ENCODE measurements around the gene TAF5L.
"Not testable (repeated sequence)": the region's sequence is repeated elsewhere in the genome, so short reads cannot be mapped to it uniquely, and the experiment has no call there.

TAF5L gene

GRCh38 chr1:229600229-229600628 lies 25.7 kb downstream of the TAF5L start:
- DNase-seq, result no peak

GRCh38 chr1:229599218-229599954 lies 26.5 kb downstream of the TAF5L start:
- DNase-seq, result no peak

GRCh38 chr1:229597877-229598276 lies 28.0 kb downstream of the TAF5L start:
- no peak for DNase-seq

DNA sequence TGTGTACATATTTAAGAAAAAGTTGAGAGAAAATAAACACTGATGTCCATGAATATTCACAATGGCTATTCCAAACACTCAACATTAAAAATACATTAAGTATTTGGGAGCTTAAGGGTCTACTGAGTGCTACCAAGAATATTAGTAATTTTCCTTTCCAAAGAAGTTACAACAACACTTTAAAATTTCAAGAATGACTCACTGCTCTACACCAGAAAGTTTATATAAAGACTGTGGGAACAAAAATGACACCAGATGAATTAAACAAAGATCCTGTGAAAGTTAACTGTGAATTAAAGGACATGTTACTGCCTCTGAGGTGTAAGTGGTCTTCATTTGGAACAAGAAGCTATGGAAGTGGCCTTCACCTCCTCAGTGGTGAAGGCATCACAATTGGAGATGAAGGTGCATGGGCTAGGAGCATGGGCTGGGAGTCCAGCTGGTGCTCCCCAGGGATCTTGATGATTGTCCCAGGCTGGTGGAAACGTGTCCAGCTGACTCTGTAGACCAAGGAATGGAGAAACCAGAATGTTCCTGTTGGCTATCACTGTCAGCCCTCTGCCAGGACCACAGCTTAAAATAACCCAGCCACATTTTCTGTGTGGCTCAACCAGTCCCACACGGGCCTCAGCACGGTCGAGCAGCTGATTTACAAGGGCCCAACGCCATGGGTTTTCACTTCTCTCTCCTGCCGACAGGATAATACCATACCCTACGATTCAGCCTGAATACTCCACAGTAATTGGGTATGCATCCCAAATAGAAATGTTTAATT lies 28.8 kb downstream of the TAF5L start:
- DNase-seq, result no peak

GRCh38 chr1:229595876-229596275 lies 30.0 kb downstream of the TAF5L start:
- not testable (repeated sequence) for DNase-seq

DNA sequence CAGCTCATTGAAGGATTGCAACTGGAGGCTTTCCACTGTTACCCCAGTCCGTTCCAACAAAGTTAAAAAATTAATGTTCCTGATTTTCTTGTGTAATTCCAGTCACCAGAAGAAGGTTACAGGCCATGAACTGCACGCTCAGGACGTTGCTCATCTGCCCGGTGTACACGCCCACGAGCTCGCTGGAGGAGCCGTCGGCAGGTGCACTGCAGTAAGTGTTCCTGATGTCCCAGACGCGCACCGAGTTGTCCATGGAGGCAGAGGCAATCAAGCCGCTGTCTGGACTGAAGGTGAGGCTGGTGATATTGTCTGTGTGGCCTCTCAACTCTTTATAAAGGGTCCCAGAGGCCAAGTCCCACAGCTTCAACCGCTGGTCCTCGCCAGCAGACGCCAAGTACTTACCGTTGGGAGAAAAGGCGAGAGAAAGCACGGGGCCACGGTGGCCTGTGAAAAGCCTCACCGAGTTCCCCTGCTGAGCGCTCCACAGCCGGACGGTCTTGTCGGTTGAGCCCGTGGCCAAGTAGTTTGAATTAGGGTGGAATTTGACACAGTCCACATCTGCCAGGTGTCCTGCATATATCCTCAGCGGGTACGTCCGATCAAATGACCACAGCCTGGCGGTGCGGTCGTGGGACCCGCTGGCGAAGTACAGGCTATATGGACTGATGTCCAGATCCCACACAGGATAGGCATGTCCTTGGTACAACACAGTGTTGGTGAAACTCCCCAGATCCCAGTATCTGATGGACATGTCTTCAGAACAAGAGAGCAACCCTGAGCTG lies 31.5 kb downstream of the TAF5L start:
- DNase-seq, result no peak

- no peak for DNase-seq
Observed at GRCh38 chr1:229593800-229594199, 32.1 kb downstream of the TAF5L start.

DNA sequence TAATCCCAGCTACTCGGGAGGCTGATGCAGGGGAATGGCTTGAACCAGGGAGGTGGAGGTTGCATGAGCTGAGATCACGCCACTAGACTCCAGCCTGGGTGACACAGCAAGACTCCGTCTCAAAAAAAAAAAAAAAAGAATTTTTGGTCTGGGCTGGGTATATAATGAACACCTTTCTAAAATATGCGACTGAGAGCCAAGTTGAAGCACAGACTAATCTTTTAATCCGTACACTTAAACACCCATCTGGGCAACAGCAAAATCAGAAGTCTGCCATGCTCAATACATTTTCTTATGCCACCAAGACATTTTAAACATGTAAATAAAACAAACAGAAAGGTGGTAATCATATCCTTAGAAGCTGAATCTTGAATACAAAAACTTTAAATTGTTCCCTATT lies 35.8 kb downstream of the TAF5L start:
- DNase-seq, result no peak

DNA sequence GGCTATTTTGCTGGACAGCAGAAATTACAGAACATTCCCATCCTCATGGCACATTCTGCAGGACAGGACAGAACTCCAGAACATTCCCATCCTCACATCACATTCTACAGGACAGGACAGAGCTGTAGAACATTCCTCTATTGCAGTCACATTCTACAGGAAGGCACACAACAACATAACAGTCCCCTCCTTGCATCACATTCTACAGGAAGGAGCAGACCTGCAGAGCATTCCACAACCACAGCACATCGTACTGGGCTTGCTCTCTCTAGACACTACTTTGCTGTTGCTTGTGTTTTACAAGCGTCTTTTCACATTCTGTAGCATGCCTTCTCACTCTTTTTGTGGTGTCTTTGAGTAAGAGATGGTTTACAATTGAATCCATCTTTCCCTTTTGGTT lies 40.6 kb downstream of the TAF5L start:
- DNase-seq, result no peak

DNA sequence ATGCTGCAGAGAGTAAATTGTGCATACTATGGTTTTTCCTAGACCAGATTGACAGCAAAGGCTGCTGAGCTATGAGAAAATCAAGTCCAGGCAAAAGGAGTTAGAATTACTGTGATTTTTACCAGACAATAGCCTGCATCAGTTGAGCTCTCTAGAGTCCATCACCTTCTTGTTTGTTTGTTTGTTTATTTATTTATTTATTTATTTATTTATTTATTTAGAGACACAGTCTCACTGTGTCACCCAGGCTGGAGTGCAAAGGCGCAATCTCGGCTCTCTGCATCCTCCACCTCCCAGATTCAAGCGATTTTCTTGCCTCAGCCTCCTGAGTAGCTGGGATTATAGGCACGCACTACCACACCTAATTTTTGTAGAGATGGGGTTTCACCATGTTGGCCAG lies 43.2 kb downstream of the TAF5L start:
- no peak for DNase-seq

- DNase-seq, result no peak
Observed at GRCh38 chr1:229582011-229582694, 43.8 kb downstream of the TAF5L start.

- no peak for DNase-seq
Observed at GRCh38 chr1:229581485-229581884, 44.4 kb downstream of the TAF5L start.

DNA sequence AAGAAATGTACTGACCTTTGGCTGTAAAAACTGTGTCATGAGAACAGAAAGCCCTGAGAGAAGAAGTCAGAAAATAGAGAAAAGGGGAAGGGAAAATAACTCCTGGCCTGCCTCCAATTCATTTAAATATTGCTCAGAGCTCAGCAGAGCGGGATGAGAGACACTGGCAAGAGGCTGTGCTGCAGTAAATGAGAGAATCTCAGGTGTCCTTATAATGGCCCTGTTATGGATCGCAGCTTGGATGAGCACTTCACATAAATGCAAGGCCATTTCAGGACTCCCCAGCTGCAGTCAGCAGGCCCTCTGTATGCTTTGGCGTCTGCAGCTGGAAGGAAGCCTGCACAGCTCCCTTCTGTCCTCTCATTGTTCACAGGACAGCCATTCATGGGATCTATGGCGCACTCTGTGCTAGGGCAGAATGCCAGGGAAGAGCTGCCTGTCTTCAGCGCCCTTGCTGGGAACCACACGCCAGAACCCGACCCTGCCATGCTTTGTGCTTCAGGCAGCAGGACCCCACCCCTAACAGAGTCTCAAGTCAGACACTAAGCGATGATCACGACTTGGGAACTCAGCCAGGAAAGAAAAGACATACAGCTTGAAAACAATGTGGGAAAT lies 46.8 kb downstream of the TAF5L start:
- no peak for DNase-seq

DNA sequence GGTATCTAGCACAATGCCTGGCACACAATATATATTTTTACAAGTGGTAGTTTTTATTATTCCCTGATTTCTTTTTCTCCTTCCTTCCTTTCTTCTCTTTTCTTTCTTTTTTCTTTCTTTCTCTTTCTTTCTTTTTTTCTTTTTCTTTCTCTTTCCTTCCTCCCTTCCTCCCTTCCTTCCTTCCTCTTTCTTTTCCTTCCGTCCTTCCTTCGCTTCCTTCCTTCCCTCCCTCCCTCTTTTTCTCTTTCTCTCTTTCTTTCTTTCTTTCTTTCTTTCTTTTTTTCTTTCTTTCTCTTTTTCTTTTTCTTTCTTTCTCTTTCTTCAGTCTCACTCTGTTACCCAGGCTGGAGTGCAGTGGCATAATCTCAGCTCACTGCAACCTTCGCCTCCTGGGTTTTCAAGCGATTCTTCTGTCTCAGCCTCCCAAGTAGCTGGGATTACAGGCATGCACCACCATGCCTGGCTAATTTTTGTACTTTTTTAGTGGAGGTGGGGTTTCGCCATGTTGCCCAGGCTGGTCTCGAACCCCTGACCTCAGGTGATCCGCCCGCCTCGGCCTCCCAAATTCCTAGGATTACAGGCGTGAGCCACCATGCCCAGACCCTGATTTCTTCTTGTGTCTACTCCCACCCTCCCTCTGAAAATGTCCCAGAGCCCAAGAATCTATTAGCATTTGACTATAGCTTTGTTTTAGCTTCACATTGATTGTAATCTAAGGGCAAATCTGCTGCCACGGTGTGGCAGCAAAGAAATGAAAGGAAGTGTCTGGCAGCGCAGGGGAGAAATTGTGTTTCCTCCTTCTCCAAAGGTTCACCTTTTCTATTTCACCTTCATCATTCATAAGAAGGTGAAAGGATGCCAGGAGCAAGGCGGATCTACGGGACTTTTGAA lies 47.5 kb downstream of the TAF5L start:
- DNase-seq, result no peak

DNA sequence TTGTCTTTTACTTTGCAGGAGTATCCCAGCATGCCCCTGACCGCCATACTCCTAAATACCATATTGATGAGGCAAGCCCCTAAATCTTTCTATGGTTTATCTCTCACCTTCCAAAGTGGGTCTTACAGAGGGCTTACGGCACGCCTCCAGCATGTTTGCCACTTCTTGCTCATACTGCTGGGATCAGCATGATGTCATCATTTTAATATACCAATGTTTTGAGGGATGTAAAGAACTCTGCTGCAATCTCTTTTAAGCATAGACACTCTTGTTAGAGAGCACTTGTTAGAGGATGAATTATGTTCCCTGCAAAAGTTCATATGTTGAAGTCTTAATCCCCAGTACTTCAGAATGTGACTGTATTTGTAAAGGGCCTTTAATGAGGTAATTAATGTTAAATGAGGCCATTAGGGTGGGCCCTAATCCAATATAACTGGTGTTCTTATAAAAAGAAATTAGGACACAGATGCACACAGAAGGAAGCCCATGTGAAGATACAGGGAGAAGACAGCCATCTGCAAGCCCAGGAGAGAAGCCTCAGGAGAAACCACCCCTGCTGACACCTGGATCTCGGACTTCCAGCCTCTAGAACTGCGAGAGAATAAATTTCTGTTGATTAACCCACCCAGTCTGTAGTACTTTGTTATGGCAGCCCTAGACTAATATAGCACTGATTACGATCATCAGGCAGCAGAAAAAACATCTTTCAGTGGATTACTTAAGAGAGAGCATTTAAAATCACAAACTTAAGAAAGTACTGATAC lies 51.1 kb downstream of the TAF5L start:
- DNase-seq, result no peak

DNA sequence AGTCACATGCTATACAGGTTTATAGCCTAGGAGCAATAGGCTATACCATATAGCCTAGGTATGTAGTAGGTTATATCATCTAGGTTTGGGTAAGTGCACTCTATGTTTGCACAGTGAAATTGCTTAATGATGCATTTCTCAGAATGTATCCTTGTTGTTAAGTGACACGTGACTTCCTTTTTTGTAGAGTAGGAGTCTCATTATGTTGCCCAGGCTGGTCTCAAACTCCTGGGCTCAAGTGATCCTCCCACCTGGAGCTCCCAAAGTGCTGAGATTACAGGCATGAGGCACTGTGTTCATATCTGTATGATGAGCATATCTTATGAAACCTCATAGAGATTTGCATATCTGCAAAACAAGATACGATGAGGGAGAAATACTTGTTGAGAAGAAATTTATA lies 53.6 kb downstream of the TAF5L start:
- DNase-seq, result no peak

DNA sequence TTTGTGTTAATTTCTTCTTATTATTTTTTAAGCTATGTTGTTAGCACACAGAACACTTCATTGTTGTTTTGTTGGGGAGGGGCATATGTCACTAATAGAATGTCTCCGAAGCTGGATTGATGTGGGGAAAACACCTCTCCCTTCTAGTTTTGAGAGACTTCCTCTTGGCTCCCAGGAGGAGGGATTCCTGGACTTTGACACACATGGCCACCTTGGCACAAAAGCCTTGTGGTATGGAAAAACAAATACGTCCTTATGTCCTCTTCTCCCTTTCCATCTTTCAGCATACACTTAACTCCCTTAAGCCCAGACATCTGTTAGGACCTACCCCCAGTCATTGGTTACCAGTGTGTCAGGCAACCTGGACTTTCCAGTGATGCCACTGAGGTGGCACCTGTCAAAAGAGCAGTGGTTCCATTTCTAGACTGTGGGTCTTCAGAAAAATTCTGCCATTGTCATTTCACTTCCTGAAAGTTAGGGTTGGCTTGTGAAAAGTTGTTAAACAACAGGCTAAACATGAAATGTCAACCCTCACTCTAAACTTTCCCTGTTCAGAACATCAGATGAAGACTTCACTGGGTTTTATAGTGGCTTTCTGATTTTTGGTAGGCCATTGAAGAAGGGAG lies 54.9 kb downstream of the TAF5L start:
- DNase-seq, result no peak

- no peak for DNase-seq
Observed at GRCh38 chr1:229570305-229570704, 55.6 kb downstream of the TAF5L start.

GRCh38 chr1:229567109-229567868 lies 58.6 kb downstream of the TAF5L start:
- no peak for DNase-seq
